GM18519 (cell line): ENCODE results near the gene MEGF11.

Source experiments
- ATAC-seq: cut with Tn5 transposase; IDR thresholded peaks from one replicate; pipeline ENCODE4 v1.9.1; 2021; ENCODE audit warnings: mild to moderate bottlenecking, moderate library complexity; ENCODE audit not compliant: unreplicated experiment, low FRiP score

MEGF11 gene

DNA sequence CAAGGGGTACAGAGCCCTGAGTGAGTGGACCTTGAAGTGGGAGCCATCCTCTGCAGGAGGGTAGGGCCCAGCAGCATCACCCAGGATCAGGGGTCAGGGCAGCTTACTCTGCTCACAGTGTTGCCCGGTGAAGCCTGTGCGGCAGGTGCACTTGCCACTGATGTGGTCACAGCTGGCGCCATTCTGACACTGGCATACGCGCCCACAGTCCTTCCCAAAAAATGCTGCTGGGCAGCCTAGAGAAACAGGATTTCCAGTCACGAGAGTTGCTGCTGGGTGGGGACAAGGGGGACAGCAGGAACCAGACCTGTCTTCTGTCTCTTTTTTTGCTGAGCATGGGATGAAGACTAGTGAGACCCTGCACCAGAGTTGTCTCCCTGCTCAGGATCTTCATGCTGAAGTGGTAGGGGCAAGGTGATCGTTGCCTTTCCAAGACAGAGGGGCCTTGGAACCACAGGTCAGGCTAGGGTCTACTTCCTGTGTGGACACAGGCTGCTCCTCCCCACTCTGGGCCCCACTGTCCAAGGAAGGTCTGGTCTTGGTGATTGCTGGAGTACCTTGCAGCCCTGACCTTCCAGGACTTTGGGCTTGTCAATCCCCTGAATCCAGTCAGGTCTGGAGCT, 337.4 kb downstream of the MEGF11 start:
- no peak for ATAC-seq

DNA sequence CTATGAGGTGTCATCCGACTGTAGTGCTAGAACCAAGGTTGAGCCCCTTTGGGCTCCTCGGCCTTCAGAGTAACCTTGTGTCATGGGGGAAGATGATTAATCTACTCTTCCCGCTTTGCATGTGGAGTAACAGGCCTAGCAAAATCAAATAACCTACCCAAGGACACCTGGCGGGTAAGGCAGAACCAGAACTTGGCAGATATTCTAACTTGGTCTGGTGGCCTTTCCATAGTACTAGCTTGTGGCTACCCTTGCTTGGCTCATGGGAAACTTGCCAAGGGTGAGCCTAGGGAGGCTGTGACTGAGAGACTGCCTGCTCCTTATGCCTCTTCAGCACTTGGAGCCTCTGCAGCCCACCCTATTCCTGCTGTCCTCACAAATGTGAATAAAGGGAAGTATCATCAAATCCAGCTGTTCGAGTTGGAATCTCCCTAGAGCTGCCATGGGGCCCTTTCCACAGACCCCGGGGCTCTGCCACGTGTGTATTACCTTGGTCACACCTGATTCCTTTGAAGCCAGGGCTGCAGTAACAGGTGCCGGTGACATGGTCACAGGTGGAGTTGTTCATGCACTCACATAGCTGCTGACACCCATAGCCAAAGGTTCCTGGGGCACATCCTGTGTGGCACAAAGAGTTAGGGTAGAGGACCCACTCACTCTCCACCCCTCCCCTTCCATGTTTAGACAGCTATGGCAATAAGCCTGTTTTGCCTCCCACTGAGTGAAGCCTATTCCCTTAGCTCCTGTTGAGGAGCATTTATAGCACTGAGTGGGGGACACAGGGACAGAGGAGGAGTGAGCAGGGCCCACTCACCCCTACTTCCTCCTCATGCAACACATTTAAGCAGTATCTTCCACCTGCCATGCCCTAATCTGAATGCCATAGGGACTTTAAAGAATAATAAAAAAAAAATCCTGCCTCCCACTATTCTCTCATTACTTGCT, 338.3 kb downstream of the MEGF11 start:
- no peak for ATAC-seq

DNA sequence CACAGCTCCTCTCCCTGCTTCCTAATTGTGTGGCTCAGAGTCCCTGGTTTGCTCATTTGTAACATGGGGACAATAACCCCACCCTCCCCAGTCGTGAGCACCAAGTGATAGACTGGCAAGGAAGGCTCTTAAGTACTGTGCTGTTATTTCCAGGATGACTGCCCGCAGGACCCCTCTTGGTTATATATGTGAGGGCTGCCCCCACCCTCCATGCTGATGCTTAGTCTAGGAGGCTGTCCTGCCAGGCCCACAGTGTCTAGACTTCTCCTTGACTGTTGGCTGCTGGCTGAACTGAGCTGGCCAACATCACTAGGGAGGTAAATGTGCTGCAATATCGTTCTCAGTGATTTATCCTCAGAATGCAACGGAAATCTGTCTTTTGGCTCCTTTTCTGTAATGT, 339.2 kb downstream of the MEGF11 start:
- no peak for ATAC-seq

DNA sequence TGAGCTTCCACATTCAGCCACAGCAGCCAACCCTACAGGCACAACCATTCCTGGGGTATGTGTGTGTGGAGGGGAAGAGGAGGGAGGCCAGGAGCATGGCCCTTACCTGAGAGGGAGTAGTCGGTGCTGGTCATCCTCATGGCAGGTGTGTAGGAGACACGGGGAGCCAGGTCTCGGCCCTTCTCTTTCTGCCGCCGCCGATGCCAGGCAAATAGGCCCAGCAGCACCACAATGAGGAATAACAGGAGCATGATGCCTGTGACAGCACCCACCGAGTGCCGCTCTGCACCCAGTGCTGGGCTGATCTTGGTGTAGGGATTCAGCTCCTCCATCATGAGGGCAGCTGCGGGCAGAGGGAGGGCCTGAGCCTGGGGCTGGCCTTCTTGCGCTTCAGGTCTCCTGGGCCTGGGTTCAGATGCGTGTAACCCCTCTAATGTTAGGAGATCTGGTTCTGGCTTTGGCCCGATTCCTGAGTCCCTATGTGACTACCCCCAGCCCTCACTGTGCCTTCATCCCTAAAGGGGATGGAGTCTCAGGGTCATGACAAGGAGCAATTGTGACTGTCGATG, 339.8 kb downstream of the MEGF11 start:
- no peak for ATAC-seq

DNA sequence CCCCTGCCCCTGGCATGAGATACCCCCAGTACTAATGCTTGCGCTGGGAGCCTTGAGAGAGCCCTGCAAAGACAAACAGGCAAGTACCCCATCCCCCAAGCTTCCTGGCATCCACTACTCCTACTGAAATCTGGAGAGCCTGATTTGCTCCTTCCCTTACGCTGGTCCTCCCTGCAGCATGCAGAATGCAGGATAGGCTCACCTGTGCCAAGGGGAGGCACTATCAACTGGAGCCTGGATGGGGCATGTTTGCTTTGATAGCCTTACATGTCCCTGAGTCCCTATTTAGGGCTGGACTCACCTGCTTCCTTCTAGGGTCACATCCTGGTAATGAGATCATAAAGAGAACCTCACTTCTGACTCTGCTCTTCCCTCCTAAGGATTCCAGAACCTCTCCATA, 341.3 kb downstream of the MEGF11 start:
- ATAC-seq = no peak

DNA sequence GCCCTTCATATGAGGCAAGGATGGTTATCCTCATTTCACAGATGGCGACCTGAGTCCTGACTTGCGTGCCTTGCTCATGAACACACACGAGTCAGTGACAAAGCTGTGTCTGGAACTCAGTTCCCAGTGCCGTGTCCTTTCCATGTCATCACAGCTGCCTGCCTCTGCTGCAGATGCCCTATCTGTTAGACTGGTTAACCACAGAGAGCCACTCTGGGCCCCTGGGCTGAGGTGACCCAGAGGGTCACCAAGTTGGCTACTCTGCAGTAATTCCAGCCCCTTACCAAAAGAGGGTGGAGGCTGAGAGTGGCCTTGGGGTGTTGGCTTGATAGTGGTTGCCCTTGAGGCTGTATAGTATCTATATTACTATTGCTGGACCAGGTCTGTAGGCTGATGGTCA, 343.2 kb downstream of the MEGF11 start:
- ATAC-seq = no peak

DNA sequence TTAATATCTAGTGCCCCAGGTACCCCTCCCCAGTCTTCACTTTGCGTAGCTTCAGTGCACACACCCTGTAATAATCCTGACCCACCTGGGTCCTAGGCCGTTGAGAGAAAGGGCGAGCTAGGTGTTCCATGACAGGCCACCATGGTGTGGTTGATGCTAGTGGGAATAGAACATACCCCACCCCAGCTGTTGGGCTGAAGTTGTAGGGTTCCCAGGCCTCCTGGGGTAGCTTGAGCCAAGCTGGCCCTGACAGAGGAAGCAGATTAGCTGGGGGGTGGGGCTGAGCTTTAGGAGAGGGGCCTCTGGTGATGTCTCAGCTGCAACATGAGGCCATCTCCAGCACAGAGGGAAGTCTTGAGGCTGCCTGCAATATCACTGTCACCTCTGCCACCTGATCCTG, 343.7 kb downstream of the MEGF11 start:
- no peak for ATAC-seq

DNA sequence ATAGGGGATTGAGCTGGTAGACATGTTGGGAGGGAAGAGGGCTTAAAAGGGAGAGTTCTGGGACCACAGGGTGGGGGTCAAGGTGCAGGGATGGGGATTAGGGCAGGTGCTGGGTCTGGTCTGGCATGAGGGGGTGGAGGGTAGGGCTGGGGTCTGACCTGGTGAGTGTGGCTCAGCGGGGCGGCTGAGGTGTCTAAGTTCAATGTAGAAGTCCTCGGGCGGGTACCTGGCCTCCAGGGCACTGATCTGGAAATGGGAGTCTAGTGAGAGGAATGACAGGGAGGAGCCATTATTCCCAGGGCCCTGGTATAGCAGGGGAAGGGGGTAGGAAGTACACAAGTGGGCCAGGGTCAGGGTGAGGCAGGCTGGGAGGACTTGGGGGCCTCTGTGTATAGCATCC, 344.7 kb downstream of the MEGF11 start:
- ATAC-seq = no peak

DNA sequence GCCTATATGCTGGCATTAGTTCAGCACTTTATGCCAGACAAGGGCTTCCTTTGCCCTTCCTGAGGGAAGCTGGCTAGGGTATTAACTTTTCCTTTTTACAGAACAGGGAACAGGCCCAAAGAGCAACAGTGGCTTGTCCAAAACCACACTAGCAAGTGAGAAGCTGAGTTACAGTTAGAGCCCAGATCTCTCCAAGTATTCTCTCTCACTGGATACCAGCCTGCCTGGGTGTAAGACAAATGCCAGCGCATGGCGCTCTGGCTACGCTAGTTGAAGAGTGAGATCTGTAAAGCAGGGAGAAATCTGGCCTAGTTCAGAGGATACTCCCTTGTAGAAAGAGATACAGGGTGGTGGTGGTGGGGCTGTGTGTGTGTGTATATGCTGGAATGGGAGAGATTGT, 345.9 kb downstream of the MEGF11 start:
- ATAC-seq = no peak

DNA sequence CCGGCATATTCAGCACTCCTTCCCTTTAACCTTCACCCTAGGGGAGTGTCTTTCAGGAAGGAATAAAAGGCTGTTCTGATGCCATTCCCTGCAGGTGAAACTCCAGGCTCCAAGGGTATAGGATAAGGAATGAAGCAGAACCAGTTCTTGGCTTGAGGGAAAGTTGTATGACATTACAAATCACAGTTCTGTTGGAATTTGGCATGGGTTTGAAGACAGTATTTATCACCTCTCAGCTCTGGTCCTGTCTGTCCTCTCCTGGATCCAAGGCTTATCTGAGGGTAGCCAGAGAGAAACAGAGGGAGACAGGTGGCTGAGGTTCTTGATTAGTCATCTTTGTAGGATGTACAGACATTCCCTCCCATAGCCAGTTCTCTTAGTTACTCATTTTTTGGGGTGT, 347.2 kb downstream of the MEGF11 start:
- no peak for ATAC-seq

DNA sequence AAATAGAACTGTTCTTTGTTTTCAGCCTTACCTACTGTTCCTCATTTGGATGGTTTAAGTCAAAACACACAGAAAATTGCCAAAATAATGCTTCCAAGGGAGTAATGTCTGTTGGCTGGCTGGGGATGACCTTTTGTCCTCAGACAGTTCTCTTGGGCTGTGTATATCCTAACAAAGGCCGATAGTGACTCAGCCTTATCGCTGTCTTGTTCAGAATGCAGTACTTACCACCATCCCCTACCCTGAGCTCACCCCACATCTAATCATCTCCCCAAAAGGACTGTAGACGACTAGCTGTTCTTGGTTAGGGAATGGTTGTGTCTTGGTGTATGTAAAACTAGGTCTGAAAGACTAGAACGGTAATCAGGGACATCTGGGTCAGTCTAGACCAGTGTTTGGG, 349.2 kb downstream of the MEGF11 start:
- ATAC-seq = no peak

DNA sequence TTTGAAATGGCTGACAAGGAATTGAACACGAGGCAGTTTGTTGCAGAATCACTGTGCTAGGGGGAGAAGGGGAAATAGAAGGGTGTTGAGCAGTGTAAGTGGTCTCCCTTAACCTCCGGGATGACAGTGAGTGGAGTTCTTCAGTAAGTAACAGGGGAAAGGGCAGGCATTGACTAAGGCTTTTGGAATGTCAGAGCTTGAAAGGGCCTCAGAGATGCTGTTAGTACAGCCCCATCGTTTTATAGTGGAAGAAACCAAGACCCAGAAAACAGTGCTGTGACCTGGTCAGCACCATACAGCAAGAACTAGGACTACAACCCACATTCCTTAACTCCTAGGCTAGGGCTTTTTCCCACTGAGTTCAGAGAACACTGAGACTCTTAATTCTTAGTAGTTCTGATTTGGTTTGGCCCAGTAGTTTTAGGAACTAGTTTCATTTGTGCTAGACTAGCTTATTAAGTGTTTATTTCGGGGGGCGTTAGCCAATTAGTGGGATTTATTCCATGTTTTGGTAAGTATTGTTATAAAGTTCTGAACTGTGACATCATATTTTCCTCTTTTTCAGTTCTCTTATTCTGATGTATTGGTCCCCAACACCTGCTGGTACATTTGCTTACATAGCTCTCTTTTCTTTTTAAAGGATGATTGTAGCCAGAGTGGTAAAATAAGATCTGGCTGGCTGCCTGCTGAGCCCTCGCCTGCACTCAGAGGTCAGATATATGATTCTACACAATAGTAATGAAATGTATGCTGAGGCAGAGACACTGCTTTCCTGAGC, 350.1 kb downstream of the MEGF11 start:
- no peak for ATAC-seq

DNA sequence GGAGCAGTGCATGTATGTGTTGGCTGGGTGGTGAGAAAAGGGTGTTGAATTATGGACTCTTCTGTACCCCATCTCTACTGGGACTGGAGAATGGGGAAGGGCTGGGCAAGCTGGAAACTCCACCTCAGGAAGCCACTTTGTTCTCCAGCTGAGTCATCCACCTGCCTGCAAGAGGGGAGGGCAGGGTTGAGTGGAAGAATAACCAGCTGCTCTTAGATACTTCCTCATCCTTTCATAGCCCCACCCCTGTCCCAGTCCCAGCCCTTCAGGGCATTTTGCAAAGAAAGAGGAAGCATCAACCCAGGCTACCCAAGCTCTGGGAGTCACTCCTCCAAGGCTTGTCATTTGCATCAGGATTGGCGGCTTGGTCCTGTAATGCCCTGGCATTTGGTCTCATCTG, 351.2 kb downstream of the MEGF11 start:
- no peak for ATAC-seq

DNA sequence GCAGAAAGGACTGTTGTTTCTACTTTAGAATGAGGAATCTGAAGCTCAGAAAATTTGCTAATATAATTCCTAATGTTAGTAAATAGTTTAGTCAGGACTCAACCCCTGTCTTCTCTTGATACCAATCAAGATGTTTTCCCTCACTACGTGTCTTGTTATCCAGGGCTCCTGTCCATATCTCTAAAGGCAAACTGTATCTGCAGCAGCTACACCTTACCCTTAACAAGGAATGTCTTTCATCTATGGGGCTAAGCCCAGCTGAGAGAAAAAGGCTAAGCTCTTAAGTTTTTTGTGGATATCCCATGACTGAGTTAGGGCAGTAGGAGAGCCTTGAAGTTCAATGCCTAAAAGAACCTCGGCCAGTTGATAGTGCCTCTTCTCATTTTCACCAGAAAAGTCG, 351.7 kb downstream of the MEGF11 start:
- no peak for ATAC-seq

DNA sequence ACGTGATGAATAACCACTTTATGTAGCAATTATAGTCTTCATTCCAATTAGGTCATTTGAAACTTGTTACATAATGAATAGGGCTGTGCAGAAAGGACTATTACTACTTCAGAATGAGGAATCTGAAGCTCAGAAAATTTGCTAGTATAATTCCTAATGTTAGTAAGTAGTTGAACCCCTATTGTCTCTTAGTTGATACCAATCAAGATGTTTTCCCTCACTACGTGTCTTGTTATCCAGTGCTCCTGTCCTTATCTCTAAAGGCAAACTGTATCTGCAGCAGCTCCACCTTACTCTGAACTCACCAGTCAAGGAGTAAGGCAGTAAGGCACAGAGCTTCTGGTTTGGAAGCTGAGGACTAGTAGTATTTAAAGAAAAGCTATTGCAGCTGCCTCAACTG, 352.2 kb downstream of the MEGF11 start:
- ATAC-seq = no peak

DNA sequence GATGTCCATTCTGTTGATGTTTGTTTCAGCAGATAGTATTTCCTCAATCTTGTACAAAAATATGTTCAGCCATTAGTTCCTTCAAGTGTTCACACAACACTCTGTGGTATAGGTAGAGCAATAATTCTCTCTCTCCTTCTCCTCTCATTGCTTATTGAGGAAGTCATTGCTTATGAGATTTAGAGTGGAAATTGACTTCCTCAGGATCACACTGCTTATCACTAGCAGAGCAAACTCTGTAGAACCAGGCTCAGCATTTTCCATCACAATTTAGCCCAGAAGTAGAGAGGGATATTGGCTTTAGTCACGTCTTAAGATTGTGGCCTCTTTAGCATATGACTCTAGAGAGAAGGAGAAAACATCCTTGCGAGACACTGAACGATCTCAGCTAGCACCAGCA, 353.1 kb downstream of the MEGF11 start:
- no peak for ATAC-seq

DNA sequence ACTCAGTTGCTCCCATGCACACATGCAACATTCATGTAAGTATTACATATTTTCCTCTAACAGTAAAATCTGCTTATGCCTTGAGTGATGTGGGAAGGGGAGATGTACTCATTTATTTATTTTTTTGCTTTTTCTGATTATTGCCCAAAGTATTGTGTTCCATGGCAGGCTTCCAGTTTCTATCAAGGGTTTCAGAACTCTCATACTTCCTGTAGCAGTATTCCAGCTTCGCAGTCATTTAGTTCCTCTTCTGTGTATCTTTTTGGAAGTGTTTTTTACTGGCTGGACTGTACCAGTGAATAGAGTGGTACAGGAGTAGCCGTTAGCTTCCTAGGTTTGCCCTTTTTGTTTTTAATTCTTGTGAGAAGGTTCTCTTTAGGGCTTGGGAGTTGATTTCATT, 357.3 kb downstream of the MEGF11 start:
- no peak for ATAC-seq

DNA sequence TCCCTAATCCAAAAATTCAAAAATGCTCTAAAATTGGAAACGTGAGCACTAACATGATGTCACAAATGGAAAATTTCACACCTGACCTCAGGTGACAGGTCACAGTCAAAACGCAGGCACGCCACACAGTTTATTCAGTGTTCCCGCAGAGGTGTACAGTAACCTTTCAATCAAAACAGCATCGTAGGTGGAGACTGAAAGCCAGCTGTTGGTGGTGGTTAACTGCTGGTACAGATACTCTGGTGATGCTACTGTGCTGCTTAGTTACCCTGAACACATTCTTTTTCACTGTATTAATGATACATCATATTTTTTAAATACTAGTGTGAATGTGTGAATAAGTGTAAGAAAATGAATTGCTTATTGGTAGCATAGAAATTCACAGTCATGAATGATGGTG, 360.5 kb downstream of the MEGF11 start:
- ATAC-seq = no peak

DNA sequence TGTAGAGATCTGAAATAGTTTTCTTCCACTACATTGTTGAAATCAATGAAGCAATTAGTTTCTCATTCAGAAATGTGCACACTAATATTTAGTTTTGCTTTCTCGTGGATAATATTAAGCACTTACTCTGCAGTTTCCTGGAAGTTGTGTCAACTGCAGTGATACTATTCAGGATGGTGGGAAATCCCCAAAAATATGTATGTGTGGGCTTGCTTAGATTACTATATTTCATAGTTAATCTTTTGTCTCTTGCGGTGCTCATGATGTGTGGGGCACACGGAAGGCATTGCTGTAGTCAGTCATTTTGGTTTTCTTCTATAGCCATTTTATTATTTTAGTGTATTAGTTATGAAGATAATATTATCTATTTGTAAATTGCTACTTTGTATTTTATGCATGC, 364.6 kb downstream of the MEGF11 start:
- ATAC-seq = no peak

DNA sequence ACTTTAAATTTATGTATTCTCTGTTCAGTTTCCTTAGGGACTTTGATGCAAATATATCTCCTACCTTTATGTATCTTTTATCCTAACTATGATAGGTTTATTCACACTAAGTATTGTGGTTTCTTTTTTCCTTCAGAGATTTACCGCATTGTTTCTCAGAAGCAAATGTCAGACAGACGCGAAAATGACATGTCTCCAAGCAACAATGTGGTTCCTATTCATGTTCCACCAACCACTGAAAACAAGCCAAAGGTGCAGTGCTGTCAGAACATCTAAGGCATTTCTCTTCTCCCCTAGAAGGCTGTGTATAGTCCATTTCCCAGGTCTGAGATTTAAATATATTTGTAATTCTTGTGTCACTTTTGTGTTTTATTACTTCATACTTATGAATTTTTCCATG, 366.0 kb downstream of the MEGF11 start:
- no peak for ATAC-seq

DNA sequence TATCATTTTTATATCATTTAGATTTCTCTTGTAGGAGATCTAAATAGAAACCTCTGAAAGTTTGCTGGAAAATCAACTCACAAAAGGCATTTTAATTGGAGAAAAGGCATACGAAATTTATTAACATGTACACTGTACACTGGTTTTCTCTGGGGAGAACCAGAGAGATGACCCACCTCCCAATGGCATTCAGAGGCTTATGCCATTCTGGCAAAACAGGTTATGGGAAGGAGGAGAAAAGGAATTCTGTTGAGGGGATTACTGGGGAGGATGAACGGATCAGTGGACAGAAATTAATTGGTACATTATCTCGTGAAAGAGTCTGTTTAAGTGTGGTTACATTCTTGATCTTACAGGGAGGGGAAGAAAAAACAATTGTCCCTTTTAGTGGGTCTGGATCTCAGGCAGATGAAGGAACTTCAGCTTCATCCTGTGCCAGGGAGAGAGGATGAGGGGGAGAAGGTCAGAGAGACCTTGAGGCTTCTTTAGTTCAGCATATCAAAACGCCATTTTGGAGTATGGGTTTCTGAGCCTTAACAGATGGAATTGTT, 367.8 kb downstream of the MEGF11 start:
- ATAC-seq = no peak
